Measurements from ENCODE around the gene KRTAP5-11.
"Not testable (repeated sequence)": the region's sequence is repeated elsewhere in the genome, so short reads cannot be mapped to it uniquely, and the experiment has no call there.

KRTAP5-11 gene

DNA sequence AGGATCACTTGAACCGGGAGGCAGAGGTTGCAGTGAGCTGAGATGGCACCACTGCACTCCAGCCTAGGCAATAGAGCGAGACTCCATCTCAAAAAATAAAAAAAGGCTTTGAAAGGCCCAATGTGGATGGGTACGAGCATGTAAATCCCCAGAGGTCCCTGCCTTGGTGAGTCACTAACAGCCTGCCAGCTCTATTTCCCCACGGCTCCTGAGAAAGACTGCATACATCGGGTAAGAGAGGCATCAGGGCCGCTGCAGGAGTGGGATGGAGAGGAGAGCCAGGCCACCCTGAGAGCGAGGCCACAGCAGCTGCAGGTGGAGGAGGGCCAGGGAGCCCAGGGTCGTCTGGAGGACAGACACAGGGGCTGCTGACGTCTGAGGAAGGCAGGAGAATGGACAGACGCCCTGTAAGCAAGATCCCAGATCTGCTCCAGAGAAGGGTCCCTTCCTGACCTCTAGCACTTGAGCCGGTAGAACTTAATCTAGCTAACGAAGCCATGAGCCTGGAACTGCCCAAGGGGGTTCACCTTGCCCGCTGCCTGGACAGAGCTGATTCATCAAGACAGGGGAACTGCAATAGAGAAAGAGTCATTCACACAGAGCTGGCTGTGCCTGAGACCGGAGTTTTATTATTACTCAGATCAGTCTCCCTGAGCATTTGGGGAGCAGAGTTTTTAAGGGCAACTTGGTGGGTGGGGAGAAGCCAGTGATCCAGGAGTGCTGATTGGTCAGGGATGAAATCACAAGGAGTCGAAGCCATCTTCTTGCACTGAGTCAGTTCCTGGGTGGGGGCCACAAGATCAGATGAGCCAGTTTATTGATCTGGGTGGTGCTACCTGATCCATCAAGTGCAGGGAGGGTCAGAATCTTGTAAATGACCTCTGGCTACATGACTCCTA, 39.5 kb downstream of the KRTAP5-11 start:
- no peak overlapping the region for H3K4me3 ChIP-seq (ENCODE audit: low read depth in 1 of 2, low read length in 1 of 2)
- no peaks in the 10 kb centered on the region for H3K36me3 ChIP-seq
- H3K4me1 ChIP-seq (ENCODE audit: control insufficient read depth in 1 of 2, insufficient read depth in 1 of 2, low read depth in 1 of 2, low read length in 1 of 2): no peaks in the 10 kb centered on the region
- H3K27me3 ChIP-seq: no peaks in the 10 kb centered on the region
- H3K9me3 ChIP-seq: no peaks in the 10 kb centered on the region
- TF ChIP-seq, protein P1, sequence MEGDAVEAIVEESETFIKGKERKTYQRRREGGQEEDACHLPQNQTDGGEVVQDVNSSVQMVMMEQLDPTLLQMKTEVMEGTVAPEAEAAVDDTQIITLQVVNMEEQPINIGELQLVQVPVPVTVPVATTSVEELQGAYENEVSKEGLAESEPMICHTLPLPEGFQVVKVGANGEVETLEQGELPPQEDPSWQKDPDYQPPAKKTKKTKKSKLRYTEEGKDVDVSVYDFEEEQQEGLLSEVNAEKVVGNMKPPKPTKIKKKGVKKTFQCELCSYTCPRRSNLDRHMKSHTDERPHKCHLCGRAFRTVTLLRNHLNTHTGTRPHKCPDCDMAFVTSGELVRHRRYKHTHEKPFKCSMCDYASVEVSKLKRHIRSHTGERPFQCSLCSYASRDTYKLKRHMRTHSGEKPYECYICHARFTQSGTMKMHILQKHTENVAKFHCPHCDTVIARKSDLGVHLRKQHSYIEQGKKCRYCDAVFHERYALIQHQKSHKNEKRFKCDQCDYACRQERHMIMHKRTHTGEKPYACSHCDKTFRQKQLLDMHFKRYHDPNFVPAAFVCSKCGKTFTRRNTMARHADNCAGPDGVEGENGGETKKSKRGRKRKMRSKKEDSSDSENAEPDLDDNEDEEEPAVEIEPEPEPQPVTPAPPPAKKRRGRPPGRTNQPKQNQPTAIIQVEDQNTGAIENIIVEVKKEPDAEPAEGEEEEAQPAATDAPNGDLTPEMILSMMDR (IDR thresholded peaks at IDR 0.05): no peak
- no peak overlapping the region for H3K27ac ChIP-seq

DNA sequence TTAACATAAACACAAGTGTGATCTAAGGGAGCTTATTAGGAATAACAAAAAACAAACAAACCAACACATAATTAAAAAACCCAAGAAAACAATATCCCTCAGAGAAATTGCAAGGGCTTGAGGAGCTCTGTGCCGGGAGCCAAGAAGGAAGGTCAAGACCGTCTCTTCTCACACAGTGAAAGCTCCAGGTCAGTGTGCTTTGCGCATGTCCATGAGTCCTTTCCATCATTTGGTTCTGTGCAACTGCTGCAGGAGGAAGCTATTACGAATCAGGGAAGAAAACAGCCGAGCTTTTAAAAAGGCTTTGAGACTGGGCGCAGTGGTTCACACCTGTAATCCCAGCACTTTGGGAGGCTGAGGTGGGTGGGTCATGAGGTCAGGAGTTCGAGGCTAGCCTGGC, 40.3 kb downstream of the KRTAP5-11 start:
- no peaks in the 10 kb centered on the region for H3K27me3 ChIP-seq
- H3K36me3 ChIP-seq: no peaks in the 10 kb centered on the region
- TF ChIP-seq, protein P1 (IDR thresholded peaks at IDR 0.05): no peak

DNA sequence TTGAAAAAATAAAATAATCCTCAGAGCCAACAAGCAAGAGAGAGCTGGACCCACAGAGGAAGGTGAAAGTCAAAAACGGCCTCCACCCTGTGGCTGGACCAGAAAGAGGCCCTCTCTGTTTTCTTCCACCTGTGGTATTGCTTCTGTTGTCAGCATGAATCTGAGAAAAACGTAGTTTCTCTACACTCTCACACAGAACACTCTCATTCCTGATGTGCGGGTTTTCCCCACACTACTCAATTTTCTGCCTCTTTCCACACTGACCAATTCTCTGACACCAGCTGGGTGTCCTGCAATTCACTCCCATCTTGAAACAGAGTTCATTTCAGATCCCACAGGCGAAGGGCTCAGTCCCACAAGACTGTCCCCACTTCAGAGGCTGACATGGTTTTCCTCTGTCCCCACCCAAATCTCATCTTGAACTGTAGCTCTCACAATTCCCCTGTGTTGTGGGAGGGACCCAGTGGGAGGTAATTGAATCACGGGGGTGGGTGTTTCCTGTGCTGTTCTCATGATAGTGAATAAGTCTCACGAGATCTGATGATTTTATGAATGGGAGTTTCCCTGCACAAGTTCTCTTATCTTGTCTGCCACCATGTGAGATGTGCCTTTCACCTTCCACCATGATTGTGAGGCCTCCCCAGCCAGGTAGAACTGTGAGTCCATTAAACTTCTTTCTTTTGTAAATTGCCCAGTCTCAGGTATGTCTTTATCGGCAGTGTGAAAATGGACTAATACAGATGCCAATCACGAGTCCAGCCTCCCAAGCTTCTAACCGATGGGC, 42.0 kb downstream of the KRTAP5-11 start:
- H3K27me3 ChIP-seq; H3K27ac ChIP-seq; H3K36me3 ChIP-seq; H3K9me3 ChIP-seq; H3K4me3 ChIP-seq (ENCODE audit: low read depth in 1 of 2, low read length in 1 of 2); H3K4me1 ChIP-seq (ENCODE audit: control insufficient read depth in 1 of 2, insufficient read depth in 1 of 2, low read depth in 1 of 2, low read length in 1 of 2): not testable (repeated sequence)

More for the DNA sequence above, 40.3 kb downstream of the KRTAP5-11 start:
- Histone ChIP-seq H3K27ac (no peak overlapping the region), H3K4me1 (ENCODE audit: control insufficient read depth in 1 of 2, insufficient read depth in 1 of 2, low read depth in 1 of 2, low read length in 1 of 2) (no peaks in the 10 kb centered on the region), H3K4me3 (ENCODE audit: low read depth in 1 of 2, low read length in 1 of 2) (no peak overlapping the region), H3K9me3 (no peaks in the 10 kb centered on the region)

DNA sequence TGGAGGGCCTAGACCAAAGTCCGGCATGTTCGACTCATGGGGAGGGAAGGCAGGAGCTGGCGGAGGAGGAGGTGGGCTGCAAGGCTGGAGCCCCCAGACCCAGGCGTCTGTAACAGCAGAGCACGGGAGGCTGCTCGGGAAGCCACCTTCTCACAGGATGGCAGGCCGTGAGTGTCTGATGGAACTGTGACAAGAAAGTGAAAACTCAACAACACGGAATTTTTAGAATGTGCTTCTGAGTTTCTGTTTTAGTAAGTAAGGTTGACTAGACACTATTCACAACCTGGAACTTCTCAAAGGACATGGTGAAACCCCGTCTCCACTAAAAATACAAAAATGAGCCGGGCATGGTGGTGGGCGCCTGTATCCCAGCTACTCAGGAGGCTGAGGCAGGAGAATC, 42.7 kb downstream of the KRTAP5-11 start:
- H3K36me3 ChIP-seq; H3K27me3 ChIP-seq; H3K27ac ChIP-seq; H3K9me3 ChIP-seq; H3K4me3 ChIP-seq (ENCODE audit: low read depth in 1 of 2, low read length in 1 of 2); H3K4me1 ChIP-seq (ENCODE audit: control insufficient read depth in 1 of 2, insufficient read depth in 1 of 2, low read depth in 1 of 2, low read length in 1 of 2): not testable (repeated sequence)

DNA sequence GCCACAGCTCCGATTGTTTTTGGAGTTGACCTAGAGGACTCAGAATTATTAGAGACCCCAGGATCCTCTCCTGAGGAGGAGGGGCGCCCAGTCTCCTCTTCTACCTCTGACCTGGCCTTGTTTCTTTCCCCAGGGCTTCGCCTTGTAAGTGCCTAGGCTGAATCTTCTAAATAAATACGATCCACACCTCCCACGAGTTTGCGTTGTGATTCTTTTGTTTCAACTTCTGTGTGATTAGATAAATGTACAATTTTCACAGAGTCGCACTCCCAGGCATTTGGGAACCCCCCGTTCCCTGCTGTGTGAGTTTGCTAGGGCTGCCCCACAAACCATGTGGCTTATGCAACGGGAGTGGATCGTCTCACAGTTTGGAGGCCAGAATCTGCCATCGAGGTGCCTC, 43.7 kb downstream of the KRTAP5-11 start:
- Histone ChIP-seq H3K36me3 (no peaks in the 10 kb centered on the region), H3K27me3 (no peaks in the 10 kb centered on the region), H3K9me3 (no peaks in the 10 kb centered on the region), H3K27ac (no peak overlapping the region), H3K4me3 (ENCODE audit: low read depth in 1 of 2, low read length in 1 of 2) (no peak overlapping the region), H3K4me1 (ENCODE audit: control insufficient read depth in 1 of 2, insufficient read depth in 1 of 2, low read depth in 1 of 2, low read length in 1 of 2) (no peaks in the 10 kb centered on the region)
- TF ChIP-seq, protein P1 (IDR thresholded peaks at IDR 0.05): no peak

DNA sequence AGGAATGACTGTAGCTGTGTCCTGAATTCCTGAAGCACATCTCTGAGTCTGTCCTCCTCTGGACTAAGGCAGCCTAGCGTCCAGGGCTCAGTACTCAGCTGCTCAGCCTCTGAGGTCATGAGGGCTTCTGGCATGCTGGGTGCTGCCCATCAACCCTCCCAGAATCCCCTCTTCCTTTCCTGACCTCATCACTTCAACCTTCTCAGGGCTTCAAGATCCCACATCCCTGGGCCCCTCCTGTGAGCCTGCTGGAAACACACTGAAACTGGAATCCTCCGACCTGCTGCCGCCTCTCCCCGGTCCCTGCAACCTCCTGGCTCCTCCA, 44.0 kb downstream of the KRTAP5-11 start:
- no peaks in the 10 kb centered on the region for H3K36me3 ChIP-seq
- no peak overlapping the region for H3K4me3 ChIP-seq (ENCODE audit: low read depth in 1 of 2, low read length in 1 of 2)
- TF ChIP-seq, protein P1 (IDR thresholded peaks at IDR 0.05): no peak

DNA sequence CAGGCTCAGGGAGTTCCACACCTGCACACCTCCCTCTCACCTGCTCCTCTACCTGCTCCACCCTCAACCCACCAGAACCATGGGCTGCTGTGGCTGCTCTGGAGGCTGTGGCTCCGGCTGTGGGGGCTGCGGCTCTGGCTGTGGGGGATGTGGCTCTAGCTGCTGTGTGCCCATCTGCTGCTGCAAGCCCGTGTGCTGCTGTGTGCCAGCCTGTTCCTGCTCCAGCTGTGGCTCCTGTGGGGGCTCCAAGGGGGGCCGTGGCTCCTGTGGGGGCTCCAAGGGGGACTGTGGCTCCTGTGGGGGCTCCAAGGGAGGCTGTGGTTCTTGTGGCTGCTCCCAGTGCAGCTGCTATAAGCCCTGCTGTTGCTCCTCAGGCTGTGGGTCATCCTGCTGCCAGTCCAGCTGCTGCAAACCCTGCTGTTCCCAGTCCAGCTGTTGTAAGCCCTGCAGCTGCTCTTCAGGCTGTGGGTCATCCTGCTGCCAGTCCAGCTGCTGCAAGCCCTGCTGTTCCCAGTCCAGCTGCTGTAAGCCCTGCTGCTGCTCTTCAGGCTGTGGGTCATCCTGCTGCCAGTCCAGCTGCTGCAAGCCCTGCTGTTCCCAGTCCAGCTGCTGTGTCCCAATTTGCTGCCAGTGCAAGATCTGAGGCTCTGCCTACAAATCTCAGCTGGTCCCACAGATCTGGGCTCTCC, 44.6 kb downstream of the KRTAP5-11 start, which contains the start of gene KRTAP5-8:
TSS of gene KRTAP5-8 (plus strand) at position 49 of the 689 bp plus-strand sequence. CDS start at position 80, 31 bp downstream.
- not testable (repeated sequence) for H3K4me3 ChIP-seq (ENCODE audit: low read depth in 1 of 2, low read length in 1 of 2); H3K9me3 ChIP-seq; H3K27me3 ChIP-seq; H3K36me3 ChIP-seq; H3K4me1 ChIP-seq (ENCODE audit: control insufficient read depth in 1 of 2, insufficient read depth in 1 of 2, low read depth in 1 of 2, low read length in 1 of 2); H3K27ac ChIP-seq

More for the DNA sequence above, 44.0 kb downstream of the KRTAP5-11 start:
- no peaks in the 10 kb centered on the region for H3K9me3 ChIP-seq
- no peaks in the 10 kb centered on the region for H3K4me1 ChIP-seq (ENCODE audit: control insufficient read depth in 1 of 2, insufficient read depth in 1 of 2, low read depth in 1 of 2, low read length in 1 of 2)
- H3K27me3 ChIP-seq: no peaks in the 10 kb centered on the region
- H3K27ac ChIP-seq: no peak overlapping the region

Data from neutrophil (primary cell).